ENCODE data around the gene PHKG1.
"Not testable (repeated sequence)": the region's sequence is repeated elsewhere in the genome, so short reads cannot be mapped to it uniquely, and the experiment has no call there.

PHKG1 gene

DNA sequence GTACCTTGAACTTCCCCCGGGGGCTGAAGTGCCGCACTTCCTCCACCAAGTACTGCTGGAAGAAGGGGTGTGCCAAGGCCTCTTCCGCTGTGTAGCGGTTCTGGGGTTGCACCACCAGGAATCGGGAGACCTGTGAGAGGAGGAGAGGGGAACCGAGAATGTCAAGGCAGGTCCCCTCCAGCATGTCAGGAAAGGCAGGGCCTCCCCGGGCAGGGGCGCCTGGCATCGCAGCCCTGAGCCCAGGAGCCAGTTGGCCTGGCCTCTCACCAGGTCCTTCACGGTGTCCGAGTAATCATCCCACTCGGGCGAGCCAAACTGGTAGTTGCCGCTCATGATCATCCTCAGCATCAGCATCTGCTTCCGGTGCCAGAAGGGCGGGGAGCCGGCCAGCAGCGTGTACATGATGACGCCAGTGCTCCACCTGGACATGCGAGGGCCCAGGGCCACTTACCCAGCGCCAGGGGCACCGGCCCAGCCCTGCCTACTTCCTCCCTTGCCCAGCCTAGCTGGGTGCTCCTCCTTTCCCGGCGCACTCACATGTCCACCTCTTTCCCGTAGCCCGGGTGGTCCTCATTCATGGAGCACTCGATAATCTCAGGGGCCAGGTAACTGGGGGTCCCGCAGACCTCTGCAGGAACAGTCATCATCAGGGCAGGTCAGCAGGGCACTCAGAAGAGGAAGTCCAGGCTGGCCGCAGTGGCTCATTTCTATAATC lies 11.0 kb downstream of the PHKG1 start:
- DNase-seq, result no peak

DNA sequence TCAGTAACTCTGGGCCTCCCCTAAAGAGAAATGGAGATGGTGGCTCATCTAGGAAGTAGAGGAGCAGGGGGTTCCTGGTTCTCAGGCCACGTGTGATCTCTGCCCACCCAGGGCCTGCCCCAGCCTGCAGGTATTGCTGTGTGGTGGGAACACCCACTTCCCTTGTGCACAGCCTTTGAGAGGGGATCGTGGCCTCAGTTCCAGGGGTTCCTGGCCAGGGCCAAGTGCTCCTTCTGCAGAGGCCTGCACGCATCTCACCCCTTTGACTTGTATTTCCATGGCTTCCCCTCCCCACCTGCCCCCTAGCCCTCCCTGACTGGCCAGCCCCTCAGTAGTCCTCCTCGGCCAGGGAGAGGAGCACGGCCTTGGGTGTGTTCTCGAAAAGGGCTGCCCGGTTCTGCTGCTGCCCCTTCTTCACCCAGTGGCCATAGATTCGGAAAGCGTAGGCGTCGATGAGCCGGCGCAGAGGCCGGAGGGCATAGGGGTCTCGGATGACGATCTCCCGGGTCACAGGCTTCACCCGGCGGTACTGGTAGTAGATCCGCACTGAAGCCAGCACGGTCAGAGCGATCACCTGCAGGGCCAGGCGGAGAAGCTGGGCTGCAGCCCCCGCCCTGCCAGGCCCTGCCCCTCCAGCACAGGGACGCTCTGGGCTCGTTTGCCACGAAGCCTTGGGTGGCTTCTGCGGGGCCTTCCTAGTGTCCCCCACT lies 11.9 kb downstream of the PHKG1 start:
- not testable (repeated sequence) for DNase-seq

DNA sequence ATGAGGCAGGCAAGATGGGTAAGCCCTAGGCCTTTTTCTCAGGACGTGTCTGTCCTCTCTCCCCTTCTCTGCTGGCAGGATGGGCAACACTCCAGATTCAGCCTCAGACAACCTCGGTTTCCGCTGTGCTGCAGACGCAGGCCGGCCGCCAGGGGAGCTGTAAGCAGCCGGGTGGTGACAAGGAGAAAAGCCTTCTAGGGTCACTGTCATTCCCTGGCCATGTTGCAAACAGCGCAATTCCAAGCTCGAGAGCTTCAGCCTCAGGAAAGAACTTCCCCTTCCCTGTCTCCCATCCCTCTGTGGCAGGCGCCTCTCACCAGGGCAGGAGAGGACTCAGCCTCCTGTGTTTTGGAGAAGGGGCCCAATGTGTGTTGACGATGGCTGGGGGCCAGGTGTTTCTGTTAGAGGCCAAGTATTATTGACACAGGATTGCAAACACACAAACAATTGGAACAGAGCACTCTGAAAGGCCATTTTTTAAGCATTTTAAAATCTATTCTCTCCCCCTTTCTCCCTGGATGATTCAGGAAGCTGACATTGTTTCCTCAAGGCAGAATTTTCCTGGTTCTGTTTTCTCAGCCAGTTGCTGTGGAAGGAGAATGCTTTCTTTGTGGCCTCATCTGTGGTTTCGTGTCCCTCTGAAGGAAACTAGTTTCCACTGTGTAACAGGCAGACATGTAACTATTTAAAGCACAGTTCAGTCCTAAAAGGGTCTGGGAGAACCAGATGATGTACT lies 13.1 kb downstream of the PHKG1 start:
- DNase-seq, result no peak

DNA sequence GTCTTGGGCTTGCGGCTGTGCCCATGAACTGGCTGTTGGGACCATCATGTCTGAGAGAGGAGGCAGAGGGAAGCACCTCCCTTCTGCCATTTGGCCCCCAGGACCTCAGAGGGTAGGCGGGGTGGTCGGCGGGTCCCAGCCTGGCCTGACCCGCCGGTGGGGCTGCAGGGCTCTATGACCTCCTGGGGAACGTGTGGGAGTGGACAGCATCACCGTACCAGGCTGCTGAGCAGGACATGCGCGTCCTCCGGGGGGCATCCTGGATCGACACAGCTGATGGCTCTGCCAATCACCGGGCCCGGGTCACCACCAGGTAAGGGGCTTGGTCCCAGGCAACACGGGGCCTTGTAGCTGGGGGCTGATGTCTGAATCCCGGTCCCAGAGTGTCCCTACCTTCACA lies 14.6 kb downstream of the PHKG1 start:
- no peak for DNase-seq

- no peak for DNase-seq
Observed at GRCh38 chr7:56077681-56078080, 15.1 kb downstream of the PHKG1 start.

- peak; percentile 67 to 69 for DNase-seq
Observed at GRCh38 chr7:56074371-56074791, 18.4 kb downstream of the PHKG1 start.

- DNase-seq, result not testable (repeated sequence)
Observed at GRCh38 chr7:56066376-56066775, 26.4 kb downstream of the PHKG1 start.

- DNase-seq, result peak; percentile 85 to 89
Observed at GRCh38 chr7:56063882-56064625, 28.7 kb downstream of the PHKG1 start, which contains the start of gene SUMF2. Gene SUMF2, plus strand, starts transcription at chr7:56064286. Its CDS starts 26 bp downstream, at chr7:56064312.

DNA sequence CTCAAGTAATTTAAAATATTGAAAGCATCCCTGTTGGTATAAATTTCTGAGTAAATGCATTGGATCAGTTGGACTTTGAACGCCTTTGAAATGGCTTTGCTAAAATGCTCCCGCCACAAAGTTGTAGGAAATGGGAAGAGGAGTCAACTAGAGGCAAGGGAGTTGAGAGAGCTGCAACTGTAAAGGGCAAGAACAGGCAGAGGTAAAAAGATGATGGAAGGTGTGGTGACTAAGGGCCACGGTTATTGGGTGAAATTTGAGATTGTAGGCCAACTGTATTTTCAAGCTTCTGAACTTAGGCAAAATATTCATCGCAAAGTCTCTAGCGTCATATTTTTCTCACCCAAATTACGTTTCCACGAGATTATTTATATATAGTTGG lies 29.3 kb downstream of the PHKG1 start:
- DNase-seq, result no peak

GRCh38 chr7:56062382-56062781 lies 30.4 kb downstream of the PHKG1 start:
- DNase-seq, result no peak

DNA sequence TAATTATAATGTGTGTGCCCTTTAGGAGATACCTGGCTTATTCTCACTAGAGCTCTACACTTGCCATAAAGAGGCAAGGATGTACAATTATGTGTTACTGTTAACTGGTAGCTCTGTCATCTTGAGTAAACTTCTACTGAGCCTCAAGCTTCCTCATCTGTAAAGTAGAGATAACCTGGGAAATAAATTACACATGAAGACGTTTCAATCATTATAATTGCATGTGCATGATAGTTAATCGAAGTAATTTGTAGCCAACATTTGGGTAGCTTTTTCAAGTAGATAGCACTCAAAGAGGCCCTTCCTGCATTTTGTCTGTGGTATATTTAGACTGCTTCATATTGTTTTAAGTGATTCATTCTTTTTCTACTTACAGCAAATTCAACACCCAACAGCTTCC lies 38.8 kb downstream of the PHKG1 start:
- no peak for DNase-seq

- no peak for DNase-seq
Observed at GRCh38 chr7:56053379-56053778, 39.4 kb downstream of the PHKG1 start.

- DNase-seq, result peak; percentile 86 to 93
Observed at GRCh38 chr7:56051339-56052191, 41.2 kb downstream of the PHKG1 start, which contains the start of the genes CCT6A and PSPH. Gene CCT6A, plus strand, starts transcription at chr7:56051765. Its CDS starts 84 bp downstream, at chr7:56051849. Gene PSPH, minus strand, starts transcription at chr7:56051444. Its CDS starts 30,232 bp downstream, at chr7:56021212.

DNA sequence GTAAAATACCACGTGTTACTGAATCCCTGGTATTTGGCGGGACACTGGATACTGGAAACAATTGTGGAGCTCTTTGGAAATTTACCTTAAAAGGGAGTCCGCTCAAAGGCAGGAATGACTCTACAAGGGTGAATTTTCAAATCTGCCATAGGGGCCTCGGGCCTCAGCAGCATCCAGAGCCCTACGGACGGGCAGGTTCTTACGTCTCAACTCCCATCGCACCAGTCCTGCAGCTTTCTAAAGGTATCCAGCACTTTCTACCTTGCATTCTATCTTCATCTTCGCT lies 41.8 kb downstream of the PHKG1 start:
- no peak for DNase-seq

DNA sequence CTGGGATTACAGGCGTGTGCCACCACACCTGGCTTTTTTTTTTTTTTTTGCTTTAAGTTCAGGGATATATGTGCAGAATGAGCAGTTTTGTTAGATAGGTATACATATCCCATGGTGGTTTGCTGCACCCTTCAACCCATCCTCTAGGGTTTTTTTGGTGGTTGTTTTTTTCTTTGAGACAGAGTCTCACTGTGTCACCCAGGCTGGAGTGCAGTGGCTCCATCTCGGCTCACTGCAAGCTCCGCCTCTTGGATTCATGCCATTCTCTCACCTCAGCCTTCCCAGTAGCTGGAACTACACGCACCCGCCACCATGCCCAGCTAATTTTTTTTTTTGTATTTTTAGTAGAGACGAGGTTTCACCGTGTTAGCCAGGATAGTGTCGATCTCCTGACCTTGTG lies 44.0 kb downstream of the PHKG1 start:
- not testable (repeated sequence) for DNase-seq

- DNase-seq, result no peak
Observed at GRCh38 chr7:56048245-56048644, 44.5 kb downstream of the PHKG1 start.

GRCh38 chr7:56047446-56048116 lies 45.2 kb downstream of the PHKG1 start:
- DNase-seq, result not testable (repeated sequence)

- DNase-seq, result no peak
Observed at GRCh38 chr7:56046721-56047445, 45.9 kb downstream of the PHKG1 start.

DNA sequence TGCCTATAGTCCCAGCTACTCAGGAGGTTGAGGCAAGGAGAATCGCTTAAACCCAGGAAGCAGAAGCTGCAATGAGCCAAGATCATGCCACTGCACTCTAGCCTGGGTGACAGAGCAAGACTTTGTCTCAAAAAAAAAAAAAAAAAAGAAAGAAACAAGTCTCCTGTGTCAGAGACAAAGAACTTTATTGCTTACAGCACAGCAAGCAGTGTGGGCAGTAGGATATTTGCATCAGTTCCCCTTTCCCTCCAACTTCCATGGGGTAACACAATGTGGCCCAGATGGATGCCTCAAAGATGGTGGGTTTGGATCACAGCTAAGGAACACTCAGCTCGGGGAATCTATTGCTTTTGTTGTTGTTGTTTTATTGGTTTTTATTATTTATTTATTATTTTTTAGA lies 47.0 kb downstream of the PHKG1 start:
- not testable (repeated sequence) for DNase-seq

DNA sequence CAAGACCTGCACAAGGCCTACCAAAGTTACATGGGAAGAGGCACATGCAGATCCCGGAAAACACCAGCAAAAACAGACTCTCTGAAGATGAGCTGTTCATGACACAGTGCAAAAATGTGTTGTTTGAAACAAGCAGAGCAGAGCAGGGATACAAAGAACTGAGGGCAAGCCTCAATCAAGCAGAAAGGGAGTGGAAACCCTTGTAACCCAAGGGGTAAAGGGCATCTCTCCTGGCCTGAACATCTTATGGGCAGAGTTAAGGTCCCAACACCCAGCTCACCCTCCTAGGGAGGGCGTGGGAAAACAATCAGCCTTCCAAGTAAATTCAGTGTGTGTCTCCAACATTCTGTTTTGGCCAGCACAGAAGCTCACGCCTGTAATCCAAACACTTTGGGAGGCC lies 52.0 kb downstream of the PHKG1 start:
- no peak for DNase-seq

Measured in stimulated activated CD4-positive, alpha-beta T cell treated with anti-CD3 and anti-CD28 coated beads, Interleukin-2, amount 100 ng/mL, for 48 hours (primary cell).